HG02678 (cell line): ENCODE measurements around the gene TFF2.

ENCODE experiments used
- ATAC-seq: cut with Tn5 transposase; IDR thresholded peaks from one replicate; pipeline ENCODE4 v1.9.1; 2021; ENCODE audit warnings: mild to moderate bottlenecking, moderate library complexity; ENCODE audit not compliant: unreplicated experiment

Gene TFF2

DNA sequence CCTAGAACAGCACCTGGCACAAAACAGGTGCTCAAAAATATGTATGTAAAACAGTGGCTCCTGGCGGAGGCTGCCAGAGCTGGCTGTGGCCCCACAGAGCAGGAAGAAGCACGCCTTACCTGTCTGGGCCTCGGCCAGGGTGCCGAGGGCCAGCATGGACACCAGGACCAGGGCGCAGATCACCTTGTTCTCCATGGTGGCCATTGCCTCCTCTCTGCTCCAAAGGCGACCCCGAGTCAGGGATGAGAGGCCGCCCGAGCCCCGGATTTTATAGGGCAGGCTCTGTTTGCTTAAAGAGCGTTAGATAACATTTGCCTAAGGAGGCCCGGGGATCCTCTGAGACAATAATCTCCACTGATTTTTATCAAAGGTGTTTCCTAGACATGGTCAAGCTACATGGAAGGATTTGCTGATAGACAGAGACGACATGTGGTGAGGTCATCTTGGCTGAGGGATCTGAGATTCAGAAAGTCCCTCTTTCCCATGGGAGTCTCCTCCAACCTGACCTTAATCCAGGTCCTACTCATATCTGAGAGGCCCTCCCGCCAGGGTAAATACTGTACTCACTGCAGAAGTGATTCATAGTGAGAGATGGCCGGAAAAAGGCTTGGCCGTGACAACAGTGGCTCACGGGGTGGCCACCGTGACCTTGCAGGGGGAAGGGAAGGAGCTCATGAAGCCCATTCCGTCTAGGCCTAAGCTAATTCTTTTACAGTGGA is 15.7 kb upstream of the TFF2 start, which contains the start of gene TFF1:
TFF1 (minus strand) TSS at position 244 of the 719 bp plus-strand sequence; CDS start at position 204, 40 bp downstream.
- ATAC-seq, result no peak

DNA sequence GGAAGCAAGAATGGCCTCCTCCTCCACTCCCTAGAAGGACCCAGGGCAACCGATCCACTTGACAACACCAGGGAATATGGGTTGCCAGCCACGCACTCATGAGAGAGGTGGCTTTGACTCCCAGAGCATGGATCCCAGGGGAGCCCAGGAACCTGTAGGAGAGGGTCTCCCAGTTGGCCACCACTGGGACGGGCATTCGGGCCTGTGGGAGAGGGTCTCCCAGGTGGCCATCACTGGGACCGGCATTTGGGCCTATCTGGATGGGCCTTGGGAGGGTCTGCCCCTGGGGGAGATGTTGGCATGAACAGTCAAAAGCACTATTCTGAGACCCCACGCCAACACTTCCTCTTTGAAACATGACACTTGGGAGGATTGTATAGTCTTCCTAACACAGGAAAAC is 15.0 kb upstream of the TFF2 start:
- no peak for ATAC-seq

DNA sequence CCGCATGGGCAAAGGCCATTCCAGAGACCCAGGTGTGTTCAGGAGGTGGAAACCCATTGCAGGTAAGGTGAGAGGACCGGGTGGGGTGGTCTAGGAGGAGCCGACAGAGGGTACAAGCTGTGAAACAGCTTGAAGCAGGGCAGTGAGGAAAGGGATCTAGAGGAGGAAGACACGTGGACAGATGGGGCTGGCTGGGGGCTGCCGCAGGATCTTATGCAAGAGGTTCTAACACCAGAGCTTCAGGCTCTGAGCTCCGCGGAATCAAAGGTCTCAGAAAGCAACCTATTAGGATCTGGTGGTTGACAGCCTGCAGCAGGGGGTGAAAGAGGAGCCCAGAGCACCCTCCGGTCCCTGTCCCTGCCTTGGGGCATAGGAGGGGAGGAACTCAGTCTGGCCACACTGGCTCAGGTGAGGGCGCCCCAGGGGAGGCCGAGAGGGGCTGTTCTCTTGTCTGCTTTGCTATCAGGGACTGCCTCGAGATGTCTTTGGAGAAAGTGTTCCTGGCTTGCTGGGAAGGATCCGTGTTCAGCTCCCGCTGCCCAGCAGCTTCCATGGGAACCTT is 13.6 kb upstream of the TFF2 start:
- no peak for ATAC-seq

DNA sequence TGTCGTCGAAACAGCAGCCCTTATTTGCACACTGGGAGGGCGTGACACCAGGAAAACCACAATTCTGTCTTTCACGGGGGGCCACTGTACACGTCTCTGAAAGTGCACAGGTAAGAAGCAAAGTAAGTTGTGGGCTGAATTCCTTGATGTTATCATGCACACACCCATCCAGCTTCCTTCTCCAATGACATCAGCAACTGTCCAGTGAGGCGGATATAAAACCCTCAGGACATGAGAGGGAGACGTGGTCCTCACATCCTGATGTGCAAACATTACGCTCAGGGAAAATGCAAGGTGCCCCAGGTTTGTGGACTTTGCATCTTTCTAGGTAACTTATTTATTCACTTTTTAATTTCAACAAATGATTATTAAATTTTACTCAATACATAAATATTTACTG is 12.5 kb upstream of the TFF2 start:
- ATAC-seq, result no peak

DNA sequence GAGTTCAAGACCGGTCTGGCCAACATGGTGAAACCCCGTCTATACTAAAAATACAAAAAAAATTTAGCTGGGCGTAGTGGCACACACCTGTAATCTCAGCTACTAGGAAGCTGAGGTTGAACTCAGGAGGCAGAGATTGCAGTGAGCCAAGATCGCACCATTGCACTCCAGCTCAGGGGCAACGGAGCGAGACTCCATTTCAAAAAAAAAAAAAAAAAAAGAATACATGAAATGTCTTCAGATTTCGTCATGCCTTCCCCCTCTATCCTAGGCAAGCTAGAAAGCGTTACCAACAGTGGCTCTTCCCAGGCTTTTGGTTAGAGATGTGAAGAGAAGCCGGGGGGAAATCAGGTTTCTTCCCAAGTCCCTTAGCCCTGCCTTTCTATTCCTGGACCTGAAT is 11.9 kb upstream of the TFF2 start:
- ATAC-seq, result no peak

DNA sequence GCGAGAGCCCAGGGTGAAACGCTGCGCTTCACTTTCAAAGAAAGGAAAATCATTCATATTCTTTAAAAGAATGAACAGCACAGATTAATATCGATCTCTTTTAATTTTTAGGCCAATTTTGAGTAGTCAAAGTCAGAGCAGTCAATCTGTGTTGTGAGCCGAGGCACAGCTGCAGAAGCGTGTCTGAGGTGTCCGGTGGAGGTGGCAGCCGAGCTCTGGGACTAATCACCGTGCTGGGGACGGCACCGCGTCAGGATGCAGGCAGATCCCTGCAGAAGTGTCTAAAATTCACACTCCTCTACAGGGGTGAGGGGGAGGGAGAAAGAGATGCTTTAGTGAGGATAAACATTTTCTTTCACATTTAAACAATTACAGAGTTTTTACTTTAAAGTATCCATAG is 11.4 kb upstream of the TFF2 start:
- no peak for ATAC-seq

DNA sequence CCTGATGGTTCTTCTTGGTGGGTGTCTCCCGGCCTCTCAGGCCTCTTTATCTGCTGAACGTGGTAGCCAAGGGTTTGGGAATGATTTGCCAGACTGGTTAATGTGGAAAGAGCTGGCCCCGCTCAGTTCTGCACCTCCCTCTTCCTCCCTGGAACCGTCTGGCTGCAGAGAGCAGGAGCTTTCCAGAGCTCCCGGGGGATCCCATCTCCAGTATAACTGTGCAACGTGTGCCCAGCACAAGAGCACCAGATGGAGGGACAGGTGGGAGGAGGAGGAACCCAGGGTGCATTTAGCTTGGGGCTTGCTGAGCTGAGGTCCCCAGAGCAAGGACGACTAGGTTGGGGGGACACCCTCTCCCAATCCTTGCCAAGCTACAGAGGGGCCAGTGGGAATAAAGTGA is 10.5 kb upstream of the TFF2 start:
- ATAC-seq, result no peak

DNA sequence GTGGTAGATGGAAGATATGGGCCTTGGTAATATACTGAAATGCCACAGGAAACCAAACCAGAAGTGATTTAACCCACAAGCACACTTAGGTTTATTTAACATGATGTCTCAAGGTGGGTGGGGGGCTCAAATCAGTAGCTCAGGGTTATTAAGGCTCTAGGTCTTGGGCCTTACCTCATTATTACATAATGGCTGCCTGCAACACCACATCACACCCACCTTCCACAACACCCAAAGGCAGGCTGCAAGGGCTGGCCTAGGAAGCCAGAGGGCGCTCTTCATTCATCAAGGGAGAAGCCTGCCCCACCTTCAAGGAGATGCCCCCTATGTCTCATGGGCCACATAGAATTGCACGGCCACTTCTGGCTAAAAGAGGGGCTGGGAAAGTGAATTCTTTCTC is 9.5 kb upstream of the TFF2 start:
- ATAC-seq, result no peak

DNA sequence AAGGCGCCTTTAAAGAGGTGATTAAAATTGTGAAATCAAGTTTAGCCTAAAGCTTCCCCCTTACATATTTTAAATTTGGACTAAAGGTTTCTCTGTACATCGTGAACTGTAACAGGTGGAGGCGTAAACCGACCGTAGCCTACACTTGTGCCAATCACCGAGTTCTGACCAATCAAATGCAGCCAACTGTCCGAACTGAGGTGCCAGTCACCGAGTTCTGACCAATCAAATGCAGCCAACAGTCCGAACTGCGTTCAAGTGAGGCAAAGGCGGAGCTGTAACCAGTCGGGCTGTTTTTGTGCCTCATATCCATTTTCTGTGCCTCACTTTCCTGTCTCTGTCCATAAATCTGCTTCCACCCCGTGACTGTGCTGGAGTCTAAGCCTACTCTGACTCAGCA is 8.1 kb upstream of the TFF2 start:
- ATAC-seq, result no peak

DNA sequence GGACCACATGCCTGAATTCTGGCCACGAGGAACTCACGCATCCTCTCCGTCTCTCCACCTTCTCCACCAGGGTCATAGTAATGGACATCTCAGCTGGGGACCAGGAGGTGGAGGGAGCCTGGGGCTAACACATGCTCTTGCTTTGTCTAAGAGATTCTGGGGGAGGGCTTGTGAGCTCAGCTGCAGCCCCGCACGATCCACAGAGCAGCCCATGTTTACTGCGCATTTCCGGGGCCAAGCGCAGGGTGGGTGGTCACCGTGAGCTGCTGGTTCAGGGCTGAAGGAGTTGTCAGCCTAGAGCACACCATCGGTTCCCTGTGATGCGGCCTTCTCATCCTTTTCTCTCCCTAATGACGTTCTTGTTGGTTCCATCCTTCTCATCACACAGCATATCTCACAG is 7.5 kb upstream of the TFF2 start:
- ATAC-seq, result no peak

DNA sequence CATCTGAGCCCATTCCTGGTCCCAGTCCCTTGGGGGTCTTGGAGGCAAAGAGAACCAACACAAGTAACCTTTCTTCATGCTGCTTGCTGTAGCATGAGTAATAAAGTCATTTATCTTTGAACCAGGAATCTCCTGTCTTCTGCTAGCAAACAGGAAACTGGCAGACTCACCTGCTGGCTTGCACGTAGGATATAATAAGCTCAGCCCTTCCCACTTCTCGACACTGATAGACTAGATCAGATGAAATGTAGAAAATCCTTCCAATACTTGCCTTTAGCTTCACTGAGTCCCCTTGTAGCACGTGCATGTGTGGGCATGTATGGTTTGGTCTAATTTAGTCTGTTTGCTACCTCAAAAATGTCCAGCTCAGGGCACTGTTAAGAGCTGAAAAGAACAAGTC is 6.5 kb upstream of the TFF2 start:
- no peak for ATAC-seq

DNA sequence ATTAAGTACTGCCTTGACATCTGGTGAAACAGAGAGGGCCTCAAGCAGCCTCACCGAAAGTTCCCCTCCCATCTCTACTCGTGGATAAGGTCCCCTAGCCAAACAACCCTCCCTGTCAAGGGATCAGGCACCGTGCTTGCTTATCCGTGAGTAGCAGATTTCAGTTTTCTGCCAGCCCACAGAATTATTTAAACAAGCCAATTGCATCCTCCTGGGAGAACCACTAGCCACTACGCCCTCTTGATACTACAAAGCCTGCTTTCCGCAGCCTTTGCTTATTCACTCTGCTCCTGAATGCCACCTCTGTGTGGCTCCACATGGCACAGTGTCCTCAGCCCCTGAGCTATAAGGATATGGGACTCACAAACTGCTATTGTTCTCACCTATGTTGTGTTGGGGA is 5.9 kb upstream of the TFF2 start:
- no peak for ATAC-seq

DNA sequence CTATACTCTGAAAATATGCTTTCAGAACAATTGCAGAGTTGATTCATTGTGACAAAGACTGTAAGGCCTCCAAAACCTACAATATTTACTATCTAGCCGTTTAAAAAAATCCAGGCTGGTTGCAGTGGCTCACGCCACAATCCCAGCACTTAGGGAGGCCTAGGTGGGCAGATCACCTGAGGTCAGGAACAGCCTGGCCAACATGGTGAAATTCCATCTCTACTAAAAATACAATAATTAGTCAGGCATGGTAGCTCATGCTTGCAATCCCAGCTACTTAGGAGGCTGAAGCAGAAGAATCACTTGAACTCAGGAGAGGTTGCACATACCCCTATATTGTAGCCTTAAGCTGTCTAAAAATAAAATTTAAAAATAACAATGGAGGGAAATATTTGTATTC is 5.3 kb upstream of the TFF2 start:
- ATAC-seq, result no peak

DNA sequence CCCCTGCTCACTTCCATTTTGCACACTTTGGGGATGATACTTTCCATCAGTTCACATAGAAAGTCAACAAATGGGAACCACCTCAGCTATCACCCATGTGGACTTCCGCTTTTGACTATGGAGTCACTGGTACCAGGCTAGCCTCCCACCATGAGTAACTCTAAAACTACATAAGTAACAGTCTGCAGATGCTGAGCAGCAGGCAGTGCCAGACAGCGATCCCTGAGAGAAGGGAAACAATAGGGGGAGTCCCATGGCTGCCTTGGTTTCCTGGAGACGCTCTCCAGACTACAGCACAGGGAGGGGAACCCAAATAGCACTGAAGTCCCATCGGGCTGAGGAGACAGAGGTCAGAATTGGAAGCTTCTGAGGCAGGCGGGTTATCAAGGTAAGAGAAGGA is 2.8 kb upstream of the TFF2 start:
- ATAC-seq, result no peak

DNA sequence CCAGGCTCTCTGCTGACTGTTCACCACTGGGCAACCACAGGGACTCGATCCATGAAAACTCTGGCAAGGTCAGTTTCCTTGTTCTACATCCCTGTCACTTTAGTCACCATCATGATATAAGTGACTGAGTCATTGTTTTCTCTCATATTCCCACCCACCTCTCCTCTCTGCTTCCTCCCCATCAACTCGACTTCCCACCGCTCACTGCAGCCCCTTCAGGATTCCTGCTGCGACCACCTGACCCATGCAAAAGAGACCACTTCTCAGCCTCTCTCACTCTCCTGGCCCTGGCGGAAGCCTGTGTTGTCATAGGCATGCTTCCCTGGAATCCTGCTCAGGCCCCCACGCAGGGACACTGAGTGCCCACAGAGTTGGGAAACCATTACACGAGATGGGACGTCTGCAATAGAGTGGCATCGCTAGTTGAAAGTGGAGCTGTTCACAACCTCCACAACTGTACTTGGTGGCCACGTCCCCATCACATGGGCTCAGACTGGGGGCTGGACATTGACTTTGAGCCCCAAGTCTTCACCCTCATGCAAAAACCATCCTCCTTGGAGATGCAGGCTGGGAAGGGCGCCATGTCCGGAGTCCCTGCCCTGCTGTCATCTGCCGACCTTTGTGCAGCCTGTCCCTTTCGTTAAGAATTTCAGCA is 1.8 kb upstream of the TFF2 start:
- ATAC-seq, result no peak

DNA sequence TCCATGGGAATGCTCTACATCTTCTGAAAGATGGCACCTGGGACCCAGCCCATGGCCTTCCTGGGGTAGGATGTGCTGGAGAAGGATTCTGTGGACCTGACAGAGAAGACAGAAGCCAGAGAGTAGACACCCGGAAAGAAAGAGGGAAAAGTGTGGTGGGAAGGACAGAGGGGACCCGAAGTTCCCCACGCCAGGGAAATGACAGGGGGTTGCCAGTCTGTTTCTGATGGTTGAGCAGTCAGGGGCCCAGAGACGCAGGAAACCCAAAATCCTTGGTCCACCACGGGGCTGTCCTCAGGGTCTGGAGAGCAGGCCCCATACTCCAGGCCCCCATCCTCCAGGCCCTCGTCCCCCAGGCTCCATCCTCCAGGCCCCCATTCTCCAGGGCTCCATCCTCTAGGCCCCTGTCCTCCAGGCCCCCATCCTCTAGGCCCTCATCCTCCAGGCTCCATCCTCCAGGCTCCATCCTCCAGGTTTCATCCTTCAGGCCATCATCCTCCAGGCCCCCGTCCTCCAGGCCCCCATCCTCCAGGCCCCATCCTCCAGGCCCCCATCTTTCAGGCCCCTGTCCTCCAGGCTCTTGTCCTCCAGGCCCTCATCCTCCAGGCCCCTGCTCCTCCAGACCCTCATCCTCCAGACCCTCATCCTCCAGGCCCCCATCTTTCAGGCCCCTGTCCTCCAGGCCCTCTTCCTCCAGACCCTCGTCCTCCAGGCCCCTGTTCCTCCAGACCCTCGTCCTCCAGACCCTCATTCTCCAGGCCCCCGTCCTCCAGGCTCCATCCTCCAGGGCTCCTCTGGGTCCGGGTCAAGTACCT is 1.0 kb upstream of the TFF2 start:
- no peak for ATAC-seq

DNA sequence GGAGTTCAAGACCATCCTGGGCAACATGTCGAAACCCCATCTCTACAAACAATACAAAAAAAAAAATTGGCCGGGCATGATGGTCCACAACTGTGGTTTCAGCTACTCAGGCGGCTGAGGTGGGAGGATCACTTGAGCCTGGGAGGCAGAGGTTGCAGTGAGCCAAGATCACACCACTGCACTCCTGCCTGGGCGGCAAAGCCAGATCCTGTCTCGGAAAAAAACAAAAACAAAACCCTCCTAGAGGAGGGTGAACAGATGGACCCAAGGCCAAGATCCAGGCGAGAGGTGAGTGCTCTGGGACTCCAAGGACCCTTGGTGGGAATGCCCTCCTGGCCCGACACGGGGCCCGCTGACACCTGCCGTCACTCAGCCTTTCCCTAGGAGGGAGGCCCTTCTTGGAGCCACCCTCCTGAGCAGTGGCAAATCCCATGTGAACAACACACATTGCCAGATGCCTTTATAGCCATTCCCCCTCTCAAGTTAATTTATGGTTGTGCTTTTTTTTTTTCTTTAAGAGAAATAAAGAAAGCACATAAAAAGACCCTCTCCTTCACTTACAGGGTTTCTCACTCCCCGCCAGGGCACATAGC is 380 bp downstream of the TFF2 start:
- ATAC-seq, result no peak

DNA sequence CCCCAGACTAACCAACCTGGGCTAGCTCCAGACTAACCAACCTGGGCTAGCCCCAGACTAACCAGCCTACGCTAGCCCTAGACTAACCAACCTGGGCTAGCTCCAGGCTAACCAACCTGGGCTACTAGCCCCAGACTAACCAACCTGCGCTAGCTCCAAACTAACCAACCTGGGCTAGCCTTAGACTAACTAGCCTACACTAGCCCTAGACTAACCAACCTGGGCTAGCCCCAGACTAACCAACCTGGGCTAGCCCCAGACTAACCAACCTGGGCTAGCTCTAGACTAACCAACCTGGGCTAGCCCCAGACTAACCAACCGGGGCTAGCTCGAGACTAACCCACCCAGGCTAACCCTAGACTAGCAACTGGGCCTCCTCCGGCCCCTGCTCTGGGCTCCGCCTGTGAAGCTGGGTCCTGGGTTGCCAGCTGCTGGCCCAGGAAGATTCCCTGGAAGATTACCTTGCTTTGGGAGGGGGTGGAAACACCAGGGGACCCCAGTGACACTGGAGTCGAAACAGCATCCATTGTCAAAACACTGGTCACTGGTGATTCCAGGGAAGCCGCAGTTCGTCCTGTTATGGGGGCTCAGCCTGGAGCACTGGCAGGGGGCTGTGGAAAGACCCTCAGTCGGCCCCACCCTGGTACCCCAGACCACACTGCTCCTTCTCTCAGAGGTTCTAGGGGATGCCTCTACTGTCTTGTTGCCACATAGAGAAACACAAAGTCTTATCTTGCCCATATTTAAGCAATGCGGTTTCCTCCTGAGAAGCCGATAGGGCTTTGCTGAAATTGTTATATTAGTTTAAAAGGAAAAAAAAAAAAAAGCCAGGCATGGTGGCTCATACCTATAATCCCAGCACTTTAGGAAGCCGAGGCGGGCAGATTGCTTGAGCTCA is 1.1 kb downstream of the TFF2 start:
- ATAC-seq, result no peak

DNA sequence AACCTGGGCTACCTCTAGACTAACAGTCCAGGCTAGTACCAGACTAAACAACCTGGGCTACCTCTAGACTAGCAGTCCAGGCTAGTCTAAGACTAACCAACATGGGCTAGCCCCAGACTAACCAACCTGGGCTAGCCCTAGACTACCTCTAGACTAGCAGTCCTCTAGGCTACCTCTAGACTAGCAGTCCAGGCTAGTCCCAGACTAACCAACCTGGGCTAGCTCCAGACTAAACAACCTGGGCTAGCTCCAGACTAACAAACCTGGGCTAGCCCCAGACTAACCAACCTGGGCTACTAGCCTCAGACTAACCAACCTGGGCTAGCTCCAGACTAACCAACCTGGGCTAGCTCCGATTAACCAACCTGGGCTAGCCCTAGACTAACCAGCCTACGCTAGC is 2.0 kb downstream of the TFF2 start:
- no peak for ATAC-seq

DNA sequence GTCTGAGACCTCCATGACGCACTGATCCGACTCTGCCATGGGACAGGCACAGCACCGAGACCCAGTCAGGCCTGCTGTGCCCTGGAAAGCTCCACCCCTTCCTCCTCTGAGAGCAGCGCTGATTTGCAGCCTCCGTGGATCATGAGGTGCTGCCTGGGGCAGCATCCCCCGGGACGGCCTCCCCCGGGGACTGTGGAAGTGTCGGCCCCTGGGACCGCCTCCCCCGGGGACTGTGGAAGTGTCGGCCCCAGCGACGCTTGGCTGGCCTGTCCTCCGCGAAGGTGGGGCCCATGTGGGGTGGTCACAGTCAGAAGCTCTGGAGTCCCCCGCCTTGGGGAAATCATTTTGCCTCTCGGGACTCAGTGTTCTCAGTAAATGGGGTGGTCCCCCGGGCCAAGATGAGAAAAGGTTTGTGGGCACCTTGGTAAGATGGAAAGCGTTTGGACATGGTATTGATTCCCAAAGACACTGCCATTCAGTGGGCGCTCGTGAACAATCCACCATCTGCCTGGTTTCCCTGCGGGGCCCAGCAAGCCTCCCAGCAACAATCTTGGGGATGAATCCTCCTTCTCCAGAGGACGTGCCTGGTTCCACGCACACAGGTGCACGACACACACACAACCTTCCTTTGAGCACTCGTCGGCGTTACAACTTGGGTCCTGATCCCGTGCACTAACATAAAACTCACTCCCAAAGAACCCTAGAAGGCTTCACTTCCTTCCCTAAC is 3.0 kb downstream of the TFF2 start:
- ATAC-seq, result no peak
